Lower leg skin (tissue), 4 donors: ENCODE data around the gene ATG5. TPM values are rescaled to one million over a fixed set of nuclear protein-coding genes. Genes with fewer than 3 reads are reported as not detected.

Experiments used
- DNase-seq, 2 donors: peaks; one replicate each; pipeline ENCODE4 v3.0.0-alpha.2; 2019; ENCODE audit warnings: low spot score in 2 of 2
- H3K4me3 ChIP-seq: fragments of 200-600 bp; sonication (generic); 2 replicates; pipeline ENCODE4 v1.5.1; 2017; ENCODE audit warnings: mild to moderate bottlenecking, low read depth; ENCODE audit not compliant: poor library complexity, severe bottlenecking
- POLR2A ChIP-seq, 2 donors: fragments of 450-650 bp; IDR thresholded peaks; one replicate each; pipeline ENCODE4 v1.6.1; 2016 to 2017; ENCODE audit warnings: antibody characterized with exemption in 2 of 2, mild to moderate bottlenecking in 1 of 2, moderate library complexity in 1 of 2
- WGBS, 2 donors: methylation state at CpG; one replicate each; pipeline ENCODE4 v1.1.5; 2018; 5-methylcytosine and 5-hydroxymethylcytosine counted together
- intact Hi-C: fragments of 100-400 bp; cut with DNase I; formaldehyde crosslinking; loops from one replicate; pipeline ENCODE4 v1.15.0; 2023; ENCODE audit warnings: low total_unique reads
- total RNA-seq, 4 donors: library from RNA; depleted of rRNA; stranded (reverse); fragments of >200 nt; gene quantifications; one replicate each; pipeline ENCODE4 v1.1.0, GENCODE V29; 2016
- TF ChIP-seq, protein P1 (sequence below), 3 donors: fragments of 450-650 bp; IDR thresholded peaks; one replicate each; pipeline ENCODE4 v1.5.1; 2016; ENCODE audit warnings: antibody characterized with exemption in 3 of 3, mild to moderate bottlenecking in 3 of 3, moderate library complexity in 2 of 3

The ATG5 gene
- total RNA-seq, 4 donors from 2014 or later, result 15.5 to 19.4 (median 16.7) TPM

DNA sequence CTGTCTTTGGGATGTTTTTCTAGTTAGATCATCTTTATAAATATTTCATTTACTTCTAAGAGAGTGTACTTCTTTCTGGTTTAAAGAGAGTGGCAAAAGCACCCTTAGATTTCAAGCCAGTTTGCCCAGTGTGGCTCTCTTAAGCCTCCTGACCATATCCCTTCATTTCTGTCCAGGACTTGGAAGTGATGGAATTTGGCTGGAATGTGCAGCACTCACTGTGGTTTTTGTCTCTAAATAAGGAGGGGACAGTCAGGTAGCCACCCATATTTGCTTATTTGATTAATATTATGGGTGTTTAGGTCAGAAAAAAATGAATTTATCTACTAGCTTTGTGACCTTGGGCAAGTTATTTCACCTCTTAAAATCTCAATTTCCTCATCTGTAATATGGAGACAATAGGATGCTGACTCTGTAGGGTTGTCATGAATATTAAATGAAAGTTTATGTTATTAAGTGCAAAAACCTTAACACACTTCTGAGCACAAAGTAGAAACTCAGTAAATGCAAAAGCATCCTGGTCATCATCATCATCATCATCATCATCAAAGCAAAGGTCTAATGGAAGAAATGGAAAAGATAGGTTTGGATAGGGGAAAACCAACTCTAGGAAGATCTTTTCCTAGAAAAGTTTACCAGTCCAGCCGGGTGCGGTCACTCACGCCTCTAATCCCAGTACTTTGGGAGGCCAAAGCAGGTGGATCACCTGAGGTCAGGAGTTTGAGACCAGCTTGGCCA is 38.0 kb upstream of the ATG5 start:
- H3K4me3 ChIP-seq, result no peak overlapping the region
- no peak for DNase-seq
- intact Hi-C loops, result no loop called here
- no peak for TF ChIP-seq POLR2A (IDR thresholded peaks at IDR 0.05)
- TF ChIP-seq, protein P1, sequence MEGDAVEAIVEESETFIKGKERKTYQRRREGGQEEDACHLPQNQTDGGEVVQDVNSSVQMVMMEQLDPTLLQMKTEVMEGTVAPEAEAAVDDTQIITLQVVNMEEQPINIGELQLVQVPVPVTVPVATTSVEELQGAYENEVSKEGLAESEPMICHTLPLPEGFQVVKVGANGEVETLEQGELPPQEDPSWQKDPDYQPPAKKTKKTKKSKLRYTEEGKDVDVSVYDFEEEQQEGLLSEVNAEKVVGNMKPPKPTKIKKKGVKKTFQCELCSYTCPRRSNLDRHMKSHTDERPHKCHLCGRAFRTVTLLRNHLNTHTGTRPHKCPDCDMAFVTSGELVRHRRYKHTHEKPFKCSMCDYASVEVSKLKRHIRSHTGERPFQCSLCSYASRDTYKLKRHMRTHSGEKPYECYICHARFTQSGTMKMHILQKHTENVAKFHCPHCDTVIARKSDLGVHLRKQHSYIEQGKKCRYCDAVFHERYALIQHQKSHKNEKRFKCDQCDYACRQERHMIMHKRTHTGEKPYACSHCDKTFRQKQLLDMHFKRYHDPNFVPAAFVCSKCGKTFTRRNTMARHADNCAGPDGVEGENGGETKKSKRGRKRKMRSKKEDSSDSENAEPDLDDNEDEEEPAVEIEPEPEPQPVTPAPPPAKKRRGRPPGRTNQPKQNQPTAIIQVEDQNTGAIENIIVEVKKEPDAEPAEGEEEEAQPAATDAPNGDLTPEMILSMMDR (IDR thresholded peaks at IDR 0.05), result no peak
- 92 to 96% methylated on average over 3 of the region's 3 CpGs for WGBS, 2 donors

DNA sequence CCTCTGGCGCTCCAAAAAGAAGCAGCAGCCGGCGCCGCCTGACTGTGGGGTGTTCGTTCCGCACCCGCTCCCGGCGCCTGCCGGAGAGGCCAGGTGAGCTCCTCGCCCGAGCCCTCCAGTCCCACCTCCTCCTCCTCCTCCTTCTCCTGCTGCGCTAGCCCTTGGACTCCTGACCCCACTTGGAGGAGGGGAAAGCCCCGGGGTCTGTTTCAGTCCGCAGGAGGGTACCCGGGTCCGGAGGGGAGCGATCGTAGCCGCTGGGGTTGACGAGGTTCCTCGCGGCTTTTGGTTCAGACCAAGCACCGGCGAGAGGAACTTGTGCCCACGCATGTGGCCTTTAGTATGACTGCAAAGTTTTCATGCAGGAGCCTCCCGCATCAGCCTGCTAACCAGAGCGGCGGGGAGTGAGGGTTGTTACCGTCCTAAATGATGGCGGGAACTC is 35.5 kb upstream of the ATG5 start:
- 1 to 2% methylated on average over 22 to 31 of the region's 31 CpGs for WGBS, 2 donors
- peak in 1 of 2 donors; percentile 16 for DNase-seq
- H3K4me3 ChIP-seq, result peak overlapping the region; percentile 41
- intact Hi-C loops, result no loop called here
- no peak for TF ChIP-seq POLR2A (IDR thresholded peaks at IDR 0.05)
- TF ChIP-seq, protein P1 (IDR thresholded peaks at IDR 0.05), result no peak

DNA sequence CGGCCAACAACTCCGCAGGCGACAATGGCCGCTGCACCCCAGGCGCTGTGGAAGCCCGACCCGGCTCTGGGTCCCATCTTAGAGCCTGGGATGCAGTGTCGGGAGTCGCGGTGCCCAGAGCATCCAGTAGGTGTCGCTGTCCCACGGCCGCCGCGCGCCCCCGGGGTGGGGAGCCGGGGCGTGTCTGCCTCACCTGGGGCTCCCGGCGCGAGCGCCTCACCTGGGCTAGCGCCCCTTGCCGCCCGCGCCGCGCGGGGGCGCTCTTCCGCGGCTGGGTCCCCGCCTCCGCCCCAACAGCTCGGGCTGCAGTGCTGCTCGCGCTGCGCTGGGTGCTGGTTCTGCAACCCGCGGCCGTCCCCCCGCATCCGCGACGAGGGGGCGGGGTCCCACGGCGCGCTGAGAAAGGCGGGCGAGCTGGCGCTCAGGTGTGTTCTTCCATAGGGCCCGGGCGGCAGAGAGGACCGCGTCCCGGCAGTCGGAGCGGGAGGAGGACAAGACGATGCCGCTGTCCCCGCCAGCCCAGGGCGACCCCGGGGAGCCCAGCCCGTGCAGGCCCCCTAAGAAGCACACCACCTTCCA is 34.9 kb upstream of the ATG5 start, which contains the start of gene CRYBG1:
TSS of gene CRYBG1 (plus strand) at position 308 of the 579 bp plus-strand sequence. CDS start at position 500, 192 bp downstream.
- DNase-seq, result peak; percentile 46 to 91
- TF ChIP-seq, protein P1 (IDR thresholded peaks at IDR 0.05), result peak in 1 of 3 donors; percentile 29
- no peak for TF ChIP-seq POLR2A (IDR thresholded peaks at IDR 0.05)

DNA sequence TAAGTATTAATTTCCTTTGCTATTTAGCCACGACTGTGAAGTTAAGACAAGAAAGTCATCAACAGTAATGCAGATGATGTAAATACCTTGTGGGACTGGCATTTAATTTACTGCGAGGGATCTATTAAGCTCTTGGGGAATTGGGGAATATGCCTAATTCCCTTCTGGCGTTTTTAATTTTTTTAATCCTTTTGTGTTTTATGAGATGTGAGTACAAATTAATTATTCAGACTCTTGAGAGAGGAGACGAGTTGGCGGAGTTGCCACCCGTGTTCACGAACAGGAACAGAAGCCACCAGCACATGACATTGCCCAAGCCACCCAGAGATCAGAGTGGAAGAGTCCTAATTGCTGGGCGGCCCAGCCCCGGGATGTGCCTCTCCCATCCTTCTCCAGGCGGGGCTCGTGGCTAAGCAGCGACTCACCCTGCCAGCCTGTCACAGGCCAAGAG is 34.4 kb upstream of the ATG5 start:
- TF ChIP-seq, protein P1 (IDR thresholded peaks at IDR 0.05), result no peak
- no peak for TF ChIP-seq POLR2A (IDR thresholded peaks at IDR 0.05)
- no peak overlapping the region for H3K4me3 ChIP-seq
- no peak for DNase-seq
- intact Hi-C loops, result no loop called here
- WGBS, 2 donors, result 15 to 22% methylated on average over 12 of the region's 12 CpGs

More for the DNA sequence above, 34.9 kb upstream of the ATG5 start, which contains the start of gene CRYBG1:
- 0 to 1% methylated on average over 24 of the region's 66 CpGs for WGBS, 2 donors
- intact Hi-C loops, result no loop called here
- peak within 1 kb of the TSS; percentile 41 for H3K4me3 ChIP-seq

DNA sequence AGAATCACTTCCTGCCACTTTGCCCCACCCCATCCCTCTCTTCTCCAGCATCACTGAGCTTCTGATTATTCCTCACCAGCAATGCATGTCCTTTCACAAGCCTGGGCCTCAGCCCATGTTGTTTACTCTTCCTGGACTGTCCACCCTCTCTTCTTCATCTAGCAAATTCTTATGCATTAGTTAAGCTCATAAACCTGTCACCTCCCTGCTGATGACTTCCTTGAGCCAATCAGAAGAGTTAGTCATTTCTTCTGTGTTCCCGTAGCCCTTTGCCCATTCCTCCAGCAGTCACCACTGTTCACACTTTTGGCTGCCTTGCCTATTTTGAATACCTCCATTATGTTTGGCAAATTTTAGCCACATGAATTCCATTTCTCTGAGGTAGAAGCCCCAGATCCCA is 30.8 kb upstream of the ATG5 start:
- 55 to 83% methylated on average over 1 of the region's 1 CpG for WGBS, 2 donors
- no peak for DNase-seq
- no peak overlapping the region for H3K4me3 ChIP-seq
- intact Hi-C loops, result no loop called here
- no peak for TF ChIP-seq POLR2A (IDR thresholded peaks at IDR 0.05)
- TF ChIP-seq, protein P1 (IDR thresholded peaks at IDR 0.05), result no peak
